Measurements from ENCODE around the gene SLC25A21. TPM values are rescaled to one million over a fixed set of nuclear protein-coding genes. Genes with fewer than 3 reads are reported as not detected.

The SLC25A21 gene
- total and polyA plus RNA-seq, 2 donors (not counting 1 experiment from before 2014, with no cell fraction given): 0.50 to 0.62 TPM

- no peak for TF ChIP-seq EZH2 (IDR thresholded peaks at IDR 0.05; ENCODE audit: low read length, missing control alignments)
- TF ChIP-seq CTCF (conservative IDR thresholded peaks at IDR 0.05 in 1 of 2, IDR thresholded peaks at IDR 0.05 in 1 of 2; ENCODE audit: low read depth in 1 of 2, low read length in 2 of 2): no peak
- Histone ChIP-seq H3K4me3 (replicated peaks in 1 of 4; ENCODE audit: control extremely low read depth in 1 of 4, insufficient read depth in 1 of 4, low read depth in 3 of 4, low read length in 4 of 4) (no peak overlapping the region), H3K79me2 (ENCODE audit: control insufficient read depth, insufficient read depth, low read length) (no peaks in the 10 kb centered on the region), H2AFZ (ENCODE audit: low read length) (no peak overlapping the region), H3K9me3 (ENCODE audit: control insufficient read depth, insufficient read depth, low read depth, low read length) (no peaks in the 10 kb centered on the region), H3K27ac (ENCODE audit: insufficient read depth, low read length) (no peak overlapping the region), H3K9ac (ENCODE audit: insufficient read depth, low read length) (no peak overlapping the region), H3K36me3 (ENCODE audit: control insufficient read depth, insufficient read depth, low read length) (no peaks in the 10 kb centered on the region), H3K4me1 (ENCODE audit: control insufficient read depth, extremely low read depth, insufficient read depth, low read length) (no peaks in the 10 kb centered on the region), H3K4me2 (ENCODE audit: extremely low read depth, insufficient read depth, low read length) (no peak overlapping the region), H4K20me1 (ENCODE audit: control insufficient read depth, extremely low read depth, insufficient read depth, low read length) (no peaks in the 10 kb centered on the region), H3K27me3 (ENCODE audit: control insufficient read depth, insufficient read depth, low read length) (no peaks in the 10 kb centered on the region)
- DNase-seq (ENCODE audit: low read depth in 2 of 2): no peak
Observed at GRCh38 chr14:36857136-36857535, 315.3 kb downstream of the SLC25A21 start.

GRCh38 chr14:36856095-36856878, 316.1 kb downstream of the SLC25A21 start:
- Histone ChIP-seq H3K27me3 (ENCODE audit: control insufficient read depth, insufficient read depth, low read length) (no peaks in the 10 kb centered on the region), H3K4me1 (ENCODE audit: control insufficient read depth, extremely low read depth, insufficient read depth, low read length) (no peaks in the 10 kb centered on the region), H3K4me2 (ENCODE audit: extremely low read depth, insufficient read depth, low read length) (no peak overlapping the region), H3K36me3 (ENCODE audit: control insufficient read depth, insufficient read depth, low read length) (no peaks in the 10 kb centered on the region), H3K9ac (ENCODE audit: insufficient read depth, low read length) (no peak overlapping the region), H3K4me3 (replicated peaks in 1 of 4; ENCODE audit: control extremely low read depth in 1 of 4, insufficient read depth in 1 of 4, low read depth in 3 of 4, low read length in 4 of 4) (no peak overlapping the region), H3K9me3 (ENCODE audit: control insufficient read depth, insufficient read depth, low read depth, low read length) (no peaks in the 10 kb centered on the region), H2AFZ (ENCODE audit: low read length) (no peak overlapping the region), H4K20me1 (ENCODE audit: control insufficient read depth, extremely low read depth, insufficient read depth, low read length) (no peaks in the 10 kb centered on the region), H3K27ac (ENCODE audit: insufficient read depth, low read length) (no peak overlapping the region), H3K79me2 (ENCODE audit: control insufficient read depth, insufficient read depth, low read length) (no peaks in the 10 kb centered on the region)
- TF ChIP-seq CTCF (conservative IDR thresholded peaks at IDR 0.05 in 1 of 2, IDR thresholded peaks at IDR 0.05 in 1 of 2; ENCODE audit: low read depth in 1 of 2, low read length in 2 of 2): no peak
- no peak for TF ChIP-seq EZH2 (IDR thresholded peaks at IDR 0.05; ENCODE audit: low read length, missing control alignments)
- DNase-seq (ENCODE audit: low read depth in 2 of 2): no peak

- no peak for TF ChIP-seq EZH2 (IDR thresholded peaks at IDR 0.05; ENCODE audit: low read length, missing control alignments)
- no peak for TF ChIP-seq CTCF (conservative IDR thresholded peaks at IDR 0.05 in 1 of 2, IDR thresholded peaks at IDR 0.05 in 1 of 2; ENCODE audit: low read depth in 1 of 2, low read length in 2 of 2)
- H3K27me3 ChIP-seq (ENCODE audit: control insufficient read depth, insufficient read depth, low read length): no peaks in the 10 kb centered on the region
Observed at GRCh38 chr14:36855396-36855795, 317.0 kb downstream of the SLC25A21 start.

More at GRCh38 chr14:36855396-36855795, 317.0 kb downstream of the SLC25A21 start:
- no peak for DNase-seq (ENCODE audit: low read depth in 2 of 2)
- H3K79me2 ChIP-seq (ENCODE audit: control insufficient read depth, insufficient read depth, low read length): no peaks in the 10 kb centered on the region
- no peak overlapping the region for H3K9ac ChIP-seq (ENCODE audit: insufficient read depth, low read length)
- H3K9me3 ChIP-seq (ENCODE audit: control insufficient read depth, insufficient read depth, low read depth, low read length): no peaks in the 10 kb centered on the region
- H3K4me2 ChIP-seq (ENCODE audit: extremely low read depth, insufficient read depth, low read length): no peak overlapping the region
- no peak overlapping the region for H3K4me3 ChIP-seq (replicated peaks in 1 of 4; ENCODE audit: control extremely low read depth in 1 of 4, insufficient read depth in 1 of 4, low read depth in 3 of 4, low read length in 4 of 4)
- H3K36me3 ChIP-seq (ENCODE audit: control insufficient read depth, insufficient read depth, low read length): no peaks in the 10 kb centered on the region
- H2AFZ ChIP-seq (ENCODE audit: low read length): no peak overlapping the region
- no peak overlapping the region for H3K27ac ChIP-seq (ENCODE audit: insufficient read depth, low read length)
- H3K4me1 ChIP-seq (ENCODE audit: control insufficient read depth, extremely low read depth, insufficient read depth, low read length): no peaks in the 10 kb centered on the region
- no peaks in the 10 kb centered on the region for H4K20me1 ChIP-seq (ENCODE audit: control insufficient read depth, extremely low read depth, insufficient read depth, low read length)
